Measurements from ENCODE around the gene GLRA2. TPM values are rescaled to one million over a fixed set of nuclear protein-coding genes. Genes with fewer than 3 reads are reported as not detected.

GLRA2 gene
- total and polyA plus RNA-seq, 7 experiments from 2014 or later: not detected

DNA sequence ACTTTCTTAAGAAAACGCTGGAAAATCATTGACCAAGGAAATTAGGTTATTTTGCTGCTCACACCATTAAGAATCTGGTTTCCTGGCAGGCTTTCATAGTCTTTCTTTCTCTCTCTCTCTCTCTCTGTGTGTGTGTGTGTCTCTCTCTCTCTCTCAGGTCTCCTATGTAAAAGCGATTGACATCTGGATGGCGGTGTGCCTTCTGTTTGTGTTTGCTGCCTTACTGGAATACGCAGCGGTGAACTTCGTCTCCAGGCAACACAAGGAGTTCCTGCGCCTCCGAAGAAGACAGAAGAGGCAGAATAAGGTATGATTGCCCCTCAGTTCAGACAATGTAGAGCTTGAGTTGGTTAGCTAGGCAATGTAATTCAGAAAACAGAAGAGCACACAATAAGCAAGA is 161.2 kb downstream of the GLRA2 start:
- Mint-ChIP-seq H3K36me3 (peaks cover 0 to 5% (median 0%) of the 10 kb centered on the region in 5 donors), H3K4me1 (no peaks in the 10 kb centered on the region), H3K27ac (no peak overlapping the region), H3K27me3 (peaks cover 0 to 2% (median 0%) of the 10 kb centered on the region in 5 donors), H3K9me3 (peaks cover 0 to 6% (median 2%) of the 10 kb centered on the region in 11 donors), H3K4me3 (no peak overlapping the region)
- H3K36me3 ChIP-seq (ENCODE audit: control insufficient read depth in 2 of 3, insufficient read depth in 3 of 3, low read length in 3 of 3): no peaks in the 10 kb centered on the region
- intact Hi-C loops (cut with micrococcal nuclease): loop anchor here in 1 of 2 donors (10.0 kb wide), 1 partner anchor 596 kb away; no protein-coding TSS in a partner anchor
- DNase-seq: no peak
- H3K4me1 ChIP-seq (ENCODE audit: control insufficient read depth in 2 of 2, insufficient read depth in 2 of 2, low read length in 2 of 2): no peaks in the 10 kb centered on the region
- no peaks in the 10 kb centered on the region for H3K9me3 ChIP-seq (ENCODE audit: control insufficient read depth in 2 of 3, low read length in 3 of 3)
- no peak overlapping the region for H3K4me3 ChIP-seq (ENCODE audit: low read length)
- CTCF ChIA-PET: no interaction called here
- H3K27me3 ChIP-seq (ENCODE audit: control insufficient read depth in 2 of 2, insufficient read depth in 2 of 2, low read length in 2 of 2): no peaks in the 10 kb centered on the region
- POLR2A ChIA-PET: no interaction called here
- H3K27ac ChIP-seq (ENCODE audit: low read depth, low read length): no peak overlapping the region
- ATAC-seq: no peak

DNA sequence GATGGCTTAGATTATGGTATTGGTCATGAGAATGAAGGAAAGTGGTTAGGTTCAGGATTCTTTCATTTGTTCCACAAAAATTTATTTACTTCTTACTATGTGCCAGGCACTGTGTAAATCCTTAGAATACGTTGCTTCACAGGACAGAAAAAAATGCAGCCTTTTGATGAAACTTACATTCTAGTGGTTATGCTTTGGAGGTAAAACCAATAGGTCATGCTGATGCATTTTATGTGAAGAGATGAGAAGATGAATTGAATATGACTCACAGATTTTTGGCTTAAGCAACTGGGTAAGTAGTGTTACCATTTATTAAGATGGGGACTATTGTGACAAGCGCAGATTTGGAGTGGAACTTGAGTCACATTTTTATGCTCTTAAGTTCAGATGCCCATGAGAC is 165.3 kb downstream of the GLRA2 start:
- H3K4me3 ChIP-seq (ENCODE audit: low read length): no peak overlapping the region
- Mint-ChIP-seq H3K27me3 (peaks cover 0 to 2% (median 0%) of the 10 kb centered on the region in 5 donors), H3K4me3 (no peak overlapping the region), H3K27ac (no peak overlapping the region), H3K36me3 (no peaks in the 10 kb centered on the region), H3K4me1 (no peaks in the 10 kb centered on the region), H3K9me3 (peaks cover 0 to 7% (median 0%) of the 10 kb centered on the region in 11 donors)
- no peak for DNase-seq
- H3K4me1 ChIP-seq (ENCODE audit: control insufficient read depth in 2 of 2, insufficient read depth in 2 of 2, low read length in 2 of 2): no peaks in the 10 kb centered on the region
- H3K36me3 ChIP-seq (ENCODE audit: control insufficient read depth in 2 of 3, insufficient read depth in 3 of 3, low read length in 3 of 3): no peaks in the 10 kb centered on the region
- H3K27me3 ChIP-seq (ENCODE audit: control insufficient read depth in 2 of 2, insufficient read depth in 2 of 2, low read length in 2 of 2): no peaks in the 10 kb centered on the region
- no peak for ATAC-seq
- CTCF ChIA-PET: no interaction called here
- H3K27ac ChIP-seq (ENCODE audit: low read depth, low read length): no peak overlapping the region
- intact Hi-C loops (cut with micrococcal nuclease): loop anchor here in 1 of 2 donors (10.0 kb wide), 1 partner anchor 600 kb away; no protein-coding TSS in a partner anchor
- POLR2A ChIA-PET: no interaction called here
- H3K9me3 ChIP-seq (ENCODE audit: control insufficient read depth in 2 of 3, low read length in 3 of 3): no peaks in the 10 kb centered on the region

DNA sequence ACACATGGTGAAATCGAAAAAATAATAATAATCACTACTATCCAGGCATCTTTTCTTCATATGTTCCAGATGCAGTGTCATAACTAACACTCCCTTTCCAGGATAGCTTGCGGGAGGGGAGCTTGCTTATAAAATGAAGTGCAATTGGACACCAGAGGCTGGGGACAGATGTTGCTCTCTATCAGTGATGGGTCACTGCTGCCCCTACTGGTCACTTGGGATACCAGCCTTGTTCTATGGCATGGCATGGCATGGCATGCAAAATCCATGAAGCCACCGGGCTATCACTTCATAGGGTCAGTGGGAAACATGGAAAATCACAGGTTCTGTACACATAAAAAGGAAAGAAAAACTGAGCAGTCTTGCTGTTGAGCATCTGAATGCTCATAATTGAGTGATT is 168.1 kb downstream of the GLRA2 start:
- Mint-ChIP-seq H3K27me3 (peaks cover 0 to 2% (median 0%) of the 10 kb centered on the region in 5 donors), H3K4me1 (no peaks in the 10 kb centered on the region), H3K36me3 (no peaks in the 10 kb centered on the region), H3K27ac (no peak overlapping the region), H3K9me3 (peaks cover 0 to 7% (median 0%) of the 10 kb centered on the region in 11 donors), H3K4me3 (no peak overlapping the region)
- ChIA-PET CTCF (no interaction called here), POLR2A (no interaction called here)
- intact Hi-C loops (cut with micrococcal nuclease): loop anchor here in 1 of 2 donors (10.0 kb wide), 1 partner anchor 603 kb away; no protein-coding TSS in a partner anchor
- no peaks in the 10 kb centered on the region for H3K9me3 ChIP-seq (ENCODE audit: control insufficient read depth in 2 of 3, low read length in 3 of 3)
- H3K27me3 ChIP-seq (ENCODE audit: control insufficient read depth in 2 of 2, insufficient read depth in 2 of 2, low read length in 2 of 2): no peaks in the 10 kb centered on the region
- no peaks in the 10 kb centered on the region for H3K36me3 ChIP-seq (ENCODE audit: control insufficient read depth in 2 of 3, insufficient read depth in 3 of 3, low read length in 3 of 3)
- no peak overlapping the region for H3K4me3 ChIP-seq (ENCODE audit: low read length)
- H3K4me1 ChIP-seq (ENCODE audit: control insufficient read depth in 2 of 2, insufficient read depth in 2 of 2, low read length in 2 of 2): no peaks in the 10 kb centered on the region
- H3K27ac ChIP-seq (ENCODE audit: low read depth, low read length): no peak overlapping the region
- DNase-seq (peak in 1 of 9 donors; percentile 0), ATAC-seq (no peak)

DNA sequence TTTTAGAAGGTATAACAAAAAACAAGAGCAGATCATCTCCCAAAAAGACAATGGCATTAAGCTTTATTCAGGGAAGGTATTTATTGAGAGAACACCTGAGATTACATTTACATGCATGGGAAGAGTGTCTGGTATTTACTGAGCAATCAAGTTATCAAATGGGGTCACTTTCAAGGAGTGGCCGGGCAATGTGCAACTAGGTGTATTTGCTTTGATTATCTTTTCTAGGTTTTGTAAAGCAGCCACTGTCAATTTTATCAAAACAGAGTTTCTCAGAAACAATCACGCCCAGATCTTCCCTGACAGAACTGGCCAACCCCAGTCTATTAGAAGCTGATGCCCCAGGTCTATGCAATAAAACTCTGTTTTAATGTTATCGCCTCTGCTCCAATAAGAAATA is 169.5 kb downstream of the GLRA2 start:
- Histone ChIP-seq H3K27me3 (ENCODE audit: control insufficient read depth in 2 of 2, insufficient read depth in 2 of 2, low read length in 2 of 2) (no peaks in the 10 kb centered on the region), H3K4me3 (ENCODE audit: low read length) (no peak overlapping the region), H3K36me3 (ENCODE audit: control insufficient read depth in 2 of 3, insufficient read depth in 3 of 3, low read length in 3 of 3) (no peaks in the 10 kb centered on the region), H3K27ac (ENCODE audit: low read depth, low read length) (no peak overlapping the region), H3K9me3 (ENCODE audit: control insufficient read depth in 2 of 3, low read length in 3 of 3) (no peaks in the 10 kb centered on the region), H3K4me1 (ENCODE audit: control insufficient read depth in 2 of 2, insufficient read depth in 2 of 2, low read length in 2 of 2) (no peaks in the 10 kb centered on the region)
- ChIA-PET POLR2A (no interaction called here), CTCF (no interaction called here)
- no peaks in the 10 kb centered on the region for H3K36me3 Mint-ChIP-seq
- H3K9me3 Mint-ChIP-seq: peaks cover 0 to 7% (median 0%) of the 10 kb centered on the region in 11 donors
- DNase-seq (no peak), ATAC-seq (no peak)
- H3K27me3 Mint-ChIP-seq: peaks cover 0 to 2% (median 0%) of the 10 kb centered on the region in 5 donors
- H3K27ac Mint-ChIP-seq: no peak overlapping the region
- intact Hi-C loops (cut with micrococcal nuclease): loop anchor here in 1 of 2 donors (10.0 kb wide), 1 partner anchor 604 kb away; no protein-coding TSS in a partner anchor
- no peaks in the 10 kb centered on the region for H3K4me1 Mint-ChIP-seq
- H3K4me3 Mint-ChIP-seq: no peak overlapping the region

DNA sequence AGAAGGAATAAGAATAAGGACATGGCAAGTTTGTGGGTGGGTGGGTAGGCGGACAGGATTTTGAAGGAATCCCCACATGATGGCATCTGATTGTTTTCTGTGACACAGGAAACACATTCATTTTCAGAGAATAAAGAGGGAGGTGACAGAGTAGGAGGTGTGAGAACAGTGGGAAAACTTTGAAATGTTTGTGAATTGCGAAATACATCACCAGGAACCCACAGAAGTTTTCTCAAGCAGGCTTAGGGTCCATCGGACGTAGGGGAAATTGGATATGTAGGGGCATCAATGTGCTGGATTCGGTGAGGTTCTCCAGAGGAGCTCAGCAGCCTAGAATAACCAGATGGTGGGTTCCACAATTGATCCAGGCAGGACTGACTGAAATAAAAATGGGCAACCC is 171.6 kb downstream of the GLRA2 start:
- intact Hi-C loops (cut with micrococcal nuclease): no loop called here
- Mint-ChIP-seq H3K9me3 (no peaks in the 10 kb centered on the region), H3K27me3 (no peaks in the 10 kb centered on the region), H3K4me3 (no peak overlapping the region), H3K36me3 (no peaks in the 10 kb centered on the region), H3K4me1 (no peaks in the 10 kb centered on the region), H3K27ac (no peak overlapping the region)
- no peak overlapping the region for H3K4me3 ChIP-seq (ENCODE audit: low read length)
- ATAC-seq: no peak
- H3K27ac ChIP-seq (ENCODE audit: low read depth, low read length): no peak overlapping the region
- H3K9me3 ChIP-seq (ENCODE audit: control insufficient read depth in 2 of 3, low read length in 3 of 3): no peaks in the 10 kb centered on the region
- DNase-seq: no peak
- POLR2A ChIA-PET: no interaction called here
- H3K27me3 ChIP-seq (ENCODE audit: control insufficient read depth in 2 of 2, insufficient read depth in 2 of 2, low read length in 2 of 2): no peaks in the 10 kb centered on the region
- no peaks in the 10 kb centered on the region for H3K4me1 ChIP-seq (ENCODE audit: control insufficient read depth in 2 of 2, insufficient read depth in 2 of 2, low read length in 2 of 2)
- H3K36me3 ChIP-seq (ENCODE audit: control insufficient read depth in 2 of 3, insufficient read depth in 3 of 3, low read length in 3 of 3): no peaks in the 10 kb centered on the region
- CTCF ChIA-PET: no interaction called here

DNA sequence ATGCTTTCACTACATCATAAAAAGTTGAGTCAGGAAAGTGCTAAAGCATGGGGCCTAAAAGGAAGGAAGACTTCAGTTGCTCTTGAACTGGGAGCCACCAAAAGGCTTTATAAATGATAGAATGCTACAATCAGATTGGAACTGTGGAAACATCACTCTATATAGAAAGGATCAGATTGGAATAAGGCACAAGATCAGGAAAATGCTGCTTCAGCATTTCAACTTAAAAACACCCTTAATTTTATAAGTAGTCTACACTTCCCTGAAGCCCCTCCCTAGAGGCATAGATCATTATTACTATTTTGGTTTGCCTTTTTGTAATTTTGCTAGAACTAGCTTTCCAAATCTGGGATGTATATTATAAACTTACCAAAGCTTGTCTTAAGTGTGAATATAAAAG is 172.8 kb downstream of the GLRA2 start:
- Mint-ChIP-seq H3K4me1 (no peaks in the 10 kb centered on the region), H3K27me3 (no peaks in the 10 kb centered on the region), H3K9me3 (no peaks in the 10 kb centered on the region), H3K27ac (no peak overlapping the region), H3K36me3 (no peaks in the 10 kb centered on the region), H3K4me3 (no peak overlapping the region)
- ATAC-seq: no peak
- ChIA-PET POLR2A (no interaction called here), CTCF (no interaction called here)
- intact Hi-C loops (cut with micrococcal nuclease): no loop called here
- Histone ChIP-seq H3K27me3 (ENCODE audit: control insufficient read depth in 2 of 2, insufficient read depth in 2 of 2, low read length in 2 of 2) (no peaks in the 10 kb centered on the region), H3K4me1 (ENCODE audit: control insufficient read depth in 2 of 2, insufficient read depth in 2 of 2, low read length in 2 of 2) (no peaks in the 10 kb centered on the region), H3K36me3 (ENCODE audit: control insufficient read depth in 2 of 3, insufficient read depth in 3 of 3, low read length in 3 of 3) (no peaks in the 10 kb centered on the region), H3K4me3 (ENCODE audit: low read length) (no peak overlapping the region), H3K27ac (ENCODE audit: low read depth, low read length) (no peak overlapping the region), H3K9me3 (ENCODE audit: control insufficient read depth in 2 of 3, low read length in 3 of 3) (no peaks in the 10 kb centered on the region)
- no peak for DNase-seq

DNA sequence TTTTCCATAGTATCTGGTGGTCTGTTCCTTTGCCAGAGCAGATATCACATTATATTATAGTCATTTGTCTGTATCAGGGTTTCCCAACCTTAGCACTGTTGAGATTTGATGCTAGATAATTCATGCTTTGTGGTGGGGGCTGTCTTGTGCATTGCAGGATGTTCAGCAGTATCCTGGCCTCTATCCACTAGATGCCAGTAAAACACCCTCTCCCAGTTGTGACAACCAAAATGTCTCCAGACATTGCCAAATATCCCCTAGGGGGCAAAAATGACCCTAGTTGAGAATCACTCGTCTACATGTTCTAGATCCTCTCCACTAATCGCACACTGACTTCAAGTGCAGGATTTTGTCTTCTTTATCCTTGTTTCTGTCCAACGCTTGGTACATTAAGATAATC is 182.8 kb downstream of the GLRA2 start:
- Histone ChIP-seq H3K9me3 (ENCODE audit: control insufficient read depth in 2 of 3, low read length in 3 of 3) (no peaks in the 10 kb centered on the region), H3K4me1 (ENCODE audit: control insufficient read depth in 2 of 2, insufficient read depth in 2 of 2, low read length in 2 of 2) (no peaks in the 10 kb centered on the region), H3K27me3 (ENCODE audit: control insufficient read depth in 2 of 2, insufficient read depth in 2 of 2, low read length in 2 of 2) (no peaks in the 10 kb centered on the region), H3K4me3 (ENCODE audit: low read length) (no peak overlapping the region), H3K27ac (ENCODE audit: low read depth, low read length) (no peak overlapping the region), H3K36me3 (ENCODE audit: control insufficient read depth in 2 of 3, insufficient read depth in 3 of 3, low read length in 3 of 3) (no peaks in the 10 kb centered on the region)
- CTCF ChIA-PET: no interaction called here
- DNase-seq (no peak), ATAC-seq (no peak)
- H3K4me1 Mint-ChIP-seq: no peaks in the 10 kb centered on the region
- H3K4me3 Mint-ChIP-seq: no peak overlapping the region
- H3K27ac Mint-ChIP-seq: no peak overlapping the region
- intact Hi-C loops (cut with micrococcal nuclease): no loop called here
- H3K9me3 Mint-ChIP-seq: no peaks in the 10 kb centered on the region
- H3K27me3 Mint-ChIP-seq: no peaks in the 10 kb centered on the region
- no peaks in the 10 kb centered on the region for H3K36me3 Mint-ChIP-seq
- POLR2A ChIA-PET: no interaction called here
